ENCODE results near the gene SUGCT.
A peak's percentile ranks its signal among the peaks of the same experiment; 100 is the strongest.

The SUGCT gene

DNA sequence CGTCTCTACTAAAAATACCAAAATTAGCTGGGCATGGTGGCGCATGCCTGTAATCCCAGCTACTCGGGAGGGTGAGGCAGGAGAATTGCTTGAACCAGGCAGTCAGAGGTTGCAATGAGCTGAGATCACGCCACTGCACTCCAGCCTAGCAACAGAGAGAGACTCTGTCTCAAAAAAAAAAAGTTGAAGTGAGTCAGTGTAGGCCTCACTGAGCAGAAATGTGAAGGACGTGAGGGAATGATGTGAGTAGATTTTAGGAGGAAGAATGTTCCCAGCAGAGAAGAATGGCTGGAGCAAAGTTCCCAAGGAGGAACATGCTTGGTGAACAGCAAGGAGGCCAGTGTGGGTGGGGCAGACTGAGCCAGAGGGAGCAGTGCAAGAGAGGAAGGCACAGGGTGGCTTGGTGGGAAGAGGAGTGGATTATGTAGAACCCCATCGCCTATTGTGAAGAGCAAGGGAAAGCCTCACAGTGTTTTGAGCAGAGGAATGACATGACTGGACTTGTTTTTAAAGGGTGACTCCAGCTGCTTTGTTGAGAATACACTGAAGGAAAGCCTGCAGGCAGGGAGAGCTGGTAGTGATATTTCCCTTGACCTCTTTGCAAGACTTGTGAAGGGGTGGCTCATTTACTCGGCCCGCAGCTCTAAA, 708.7 kb downstream of the SUGCT start:
- Histone ChIP-seq H4K20me1 (no peaks in the 10 kb centered on the region), H3K4me2 (no peak overlapping the region)

DNA sequence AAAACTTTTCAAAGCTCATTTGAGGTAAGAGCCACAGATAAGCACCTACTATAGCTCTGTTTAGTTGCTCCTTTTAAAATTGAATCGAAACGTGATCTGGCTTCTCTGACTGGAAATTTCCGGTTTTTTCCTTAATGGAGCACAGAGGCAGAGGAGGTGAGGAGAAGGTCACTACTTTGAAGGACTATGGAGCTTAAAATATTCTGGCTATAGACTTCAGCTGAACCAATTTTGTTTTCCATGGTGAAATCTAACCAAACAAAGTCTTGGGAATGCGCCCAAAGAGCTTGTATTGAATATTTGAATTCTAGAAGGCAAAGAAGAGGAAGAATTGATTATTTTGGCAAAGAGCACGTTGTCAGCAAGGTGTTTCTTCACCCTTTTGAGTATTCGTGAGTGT, 711.1 kb downstream of the SUGCT start:
- no peaks in the 10 kb centered on the region for H3K27me3 ChIP-seq
- H3K9ac ChIP-seq = no peak overlapping the region
- TF ChIP-seq Cebpa-rat (IDR thresholded peaks at IDR 0.05) = no peak
- H3K4me1 ChIP-seq = no peaks in the 10 kb centered on the region
- H3K27ac ChIP-seq = no peak overlapping the region
- peaks cover 0 to 16% (median 0%) of the 10 kb centered on the region in 11 experiments; a peak in 4 of 22 replicates for H3K9me3 ChIP-seq (replicated peaks in 1 of 11)
- H4K20me1 ChIP-seq = no peaks in the 10 kb centered on the region
- no peak overlapping the region for H3K4me3 ChIP-seq
- no peak overlapping the region for H3K4me2 ChIP-seq
- no peaks in the 10 kb centered on the region for H3K36me3 ChIP-seq

More for the DNA sequence above, 708.7 kb downstream of the SUGCT start:
- Histone ChIP-seq H3K27ac (no peak overlapping the region; a peak in 1 of 22 replicates), H3K27me3 (no peaks in the 10 kb centered on the region), H3K9me3 (replicated peaks in 1 of 11) (peaks cover 9 to 29% (median 15%) of the 10 kb centered on the region in 11 experiments), H3K9ac (no peak overlapping the region), H3K4me1 (peaks cover 0 to 4% (median 0%) of the 10 kb centered on the region in 10 experiments; a peak in 1 of 20 replicates), H3K36me3 (no peaks in the 10 kb centered on the region), H3K4me3 (no peak overlapping the region)
- no peak for TF ChIP-seq Cebpa-rat (IDR thresholded peaks at IDR 0.05)

DNA sequence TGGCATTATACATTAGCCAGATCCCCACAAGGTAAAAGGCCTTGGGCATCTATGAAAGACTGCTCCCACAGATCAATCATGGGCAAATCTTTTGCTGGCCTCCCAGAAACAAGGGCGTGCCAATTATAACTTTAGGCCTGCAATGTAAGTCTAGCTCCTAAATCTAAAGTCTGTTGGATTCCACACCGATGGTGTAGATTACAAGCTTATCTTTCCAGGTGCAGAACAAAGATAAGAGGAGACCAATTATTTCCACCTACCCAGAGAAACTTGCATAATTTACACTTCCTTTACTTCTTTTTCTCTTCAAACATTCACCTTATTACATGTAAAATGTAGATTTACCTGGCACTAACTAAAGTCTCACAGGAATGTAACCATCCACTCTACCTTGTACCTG, 713.1 kb downstream of the SUGCT start:
- H3K36me3 ChIP-seq = no peaks in the 10 kb centered on the region
- H3K9ac ChIP-seq = no peak overlapping the region
- no peak overlapping the region for H3K27ac ChIP-seq
- TF ChIP-seq Cebpa-rat (IDR thresholded peaks at IDR 0.05) = no peak
- no peaks in the 10 kb centered on the region for H3K27me3 ChIP-seq
- H3K4me1 ChIP-seq = no peaks in the 10 kb centered on the region
- H3K9me3 ChIP-seq (replicated peaks in 1 of 11) = peaks cover 0 to 16% (median 0%) of the 10 kb centered on the region in 11 experiments; a peak in 3 of 22 replicates
- H3K4me2 ChIP-seq = no peak overlapping the region
- H4K20me1 ChIP-seq = no peaks in the 10 kb centered on the region
- H3K4me3 ChIP-seq = no peak overlapping the region

DNA sequence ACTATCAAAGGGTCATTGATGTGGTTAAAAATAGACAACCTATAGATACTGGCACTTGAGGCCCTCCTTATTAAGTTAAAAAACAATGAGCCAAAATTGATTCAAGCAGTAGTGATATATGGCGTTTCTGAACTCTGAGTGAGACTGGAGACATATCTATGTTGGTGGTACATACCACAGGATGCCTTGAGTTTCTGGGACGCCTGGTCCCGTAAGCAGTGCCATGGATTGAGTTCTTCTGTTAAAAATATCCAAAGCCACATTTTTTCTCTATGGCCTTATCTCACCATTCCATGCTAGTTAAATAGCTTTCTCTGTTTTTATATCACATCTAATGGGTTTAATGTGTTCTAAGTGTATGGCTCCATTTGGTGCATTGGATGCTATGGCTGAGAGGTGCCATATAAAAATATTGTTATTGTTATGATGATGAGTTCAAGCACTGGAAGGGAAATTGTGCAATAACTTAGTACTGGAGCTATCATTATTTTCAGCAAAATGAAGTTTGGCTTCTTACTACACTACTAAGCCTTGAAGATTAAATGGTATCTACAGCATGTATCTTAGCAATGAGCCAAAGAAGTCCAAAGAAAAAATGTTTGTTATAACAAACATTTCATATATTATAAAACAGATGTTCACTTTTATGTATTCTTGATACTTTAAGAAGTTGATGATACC, 713.9 kb downstream of the SUGCT start:
- Histone ChIP-seq H3K9ac (no peak overlapping the region), H3K4me1 (no peaks in the 10 kb centered on the region)
- 0 out of 22 replicates have a peak, but pooled peaks of 1 of the 11 experiments have one; percentile 30 for TF ChIP-seq Cebpa-rat (IDR thresholded peaks at IDR 0.05)

DNA sequence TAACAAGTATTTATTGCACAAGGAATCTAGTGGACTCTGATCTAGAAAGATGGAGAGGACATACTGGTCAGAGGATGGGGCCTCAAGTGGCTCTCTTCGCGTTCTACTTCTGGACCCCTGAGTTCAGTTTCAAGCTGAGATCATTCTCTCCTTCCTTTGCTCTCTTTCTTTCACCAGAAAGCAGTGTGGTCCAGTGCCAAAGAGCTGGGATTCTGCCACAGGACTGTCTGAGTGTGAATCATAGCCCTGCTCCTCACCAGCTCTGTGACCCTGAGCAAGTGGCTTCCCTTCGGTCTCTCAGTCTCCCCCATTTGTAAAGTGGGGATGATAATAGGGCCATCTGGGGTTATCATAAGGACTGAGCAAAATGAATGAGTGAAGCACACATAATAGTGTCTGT, 715.2 kb downstream of the SUGCT start:
- Histone ChIP-seq H3K27me3 (no peaks in the 10 kb centered on the region), H3K4me2 (no peak overlapping the region), H3K4me1 (no peaks in the 10 kb centered on the region), H3K9ac (no peak overlapping the region), H4K20me1 (no peaks in the 10 kb centered on the region), H3K27ac (no peak overlapping the region), H3K9me3 (replicated peaks in 1 of 11) (no peaks in the 10 kb centered on the region), H3K36me3 (no peaks in the 10 kb centered on the region), H3K4me3 (no peak overlapping the region)
- TF ChIP-seq Cebpa-rat (IDR thresholded peaks at IDR 0.05) = no peak

More for the DNA sequence above, 713.9 kb downstream of the SUGCT start:
- H3K4me2 ChIP-seq = no peak overlapping the region
- H3K27me3 ChIP-seq = no peaks in the 10 kb centered on the region
- H3K4me3 ChIP-seq = no peak overlapping the region
- H3K27ac ChIP-seq = no peak overlapping the region
- H3K36me3 ChIP-seq = no peaks in the 10 kb centered on the region
- H4K20me1 ChIP-seq = no peaks in the 10 kb centered on the region
- H3K9me3 ChIP-seq (replicated peaks in 1 of 11) = peaks cover 0 to 11% (median 0%) of the 10 kb centered on the region in 11 experiments; a peak in 3 of 22 replicates

DNA sequence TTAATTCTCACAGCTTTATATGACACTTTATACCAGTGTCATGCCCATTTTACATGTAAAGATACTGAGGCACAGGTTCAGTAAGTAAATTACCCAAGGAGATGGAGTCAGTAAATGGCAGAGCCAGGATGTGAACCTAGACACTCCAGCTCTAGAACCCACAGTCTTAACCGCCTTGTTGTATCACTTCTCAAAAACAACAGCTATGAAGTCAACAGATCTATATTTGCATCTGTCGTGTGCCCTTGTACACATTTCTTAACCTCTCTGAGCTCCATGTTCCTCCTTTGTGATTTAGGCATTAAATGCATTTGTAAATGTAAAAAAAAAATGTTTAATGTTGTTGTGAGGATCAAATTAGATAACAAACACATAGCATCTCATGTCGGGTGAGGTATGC, 716.2 kb downstream of the SUGCT start:
- Histone ChIP-seq H3K27me3 (no peaks in the 10 kb centered on the region), H3K9ac (no peak overlapping the region), H3K4me1 (no peaks in the 10 kb centered on the region), H3K27ac (no peak overlapping the region), H3K4me2 (no peak overlapping the region), H3K4me3 (no peak overlapping the region), H4K20me1 (no peaks in the 10 kb centered on the region), H3K9me3 (replicated peaks in 1 of 11) (no peaks in the 10 kb centered on the region), H3K36me3 (no peaks in the 10 kb centered on the region)
- no peak for TF ChIP-seq Cebpa-rat (IDR thresholded peaks at IDR 0.05)

DNA sequence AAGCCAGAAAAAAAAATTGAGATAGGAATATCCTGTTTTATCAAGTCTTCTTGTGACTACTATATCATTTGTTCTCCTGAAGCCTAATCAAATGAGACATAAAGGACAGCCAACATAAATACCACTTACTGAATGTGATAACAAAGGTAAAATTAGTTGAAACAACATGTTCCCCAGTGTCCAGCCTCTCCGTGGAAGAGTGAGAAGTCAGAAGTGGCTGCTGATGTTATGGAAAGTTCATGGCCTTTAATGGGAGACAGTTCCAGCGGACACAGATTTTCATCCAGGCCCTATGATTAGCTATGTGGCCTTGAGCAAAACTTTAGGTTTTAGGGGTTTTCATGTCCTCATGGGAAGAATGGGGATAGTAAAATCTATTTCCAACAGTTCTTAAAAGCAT, 724.3 kb downstream of the SUGCT start:
- no peak for TF ChIP-seq Cebpa-rat (IDR thresholded peaks at IDR 0.05)
- H3K4me1 ChIP-seq = no peaks in the 10 kb centered on the region

DNA sequence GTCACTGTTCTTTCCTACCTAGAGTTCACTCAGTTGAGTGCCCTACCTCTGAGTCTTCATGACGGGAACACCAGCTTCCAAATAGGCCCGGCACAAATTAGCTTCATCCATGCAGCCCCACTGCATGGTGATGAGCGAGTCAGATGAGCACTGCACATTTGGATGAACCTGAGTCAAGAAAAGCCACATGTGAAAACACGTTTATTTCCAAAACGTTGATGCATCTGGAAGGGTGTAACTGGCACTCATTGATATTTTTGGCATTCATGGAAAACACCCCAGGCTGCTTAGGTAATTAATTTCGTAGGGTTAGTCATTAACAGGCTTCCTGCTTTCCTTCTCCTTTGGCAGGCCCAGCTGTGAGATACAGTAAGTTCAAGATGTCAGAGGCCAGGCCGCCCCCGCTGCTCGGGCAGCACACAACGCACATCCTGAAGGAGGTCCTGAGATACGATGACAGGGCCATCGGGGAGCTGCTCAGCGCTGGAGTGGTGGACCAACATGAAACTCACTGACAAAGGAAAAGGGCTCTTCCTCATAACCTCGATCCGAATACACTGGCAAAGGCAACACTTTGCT, 725.2 kb downstream of the SUGCT start:
- no peak for TF ChIP-seq Cebpa-rat (IDR thresholded peaks at IDR 0.05)

More for the DNA sequence above, 724.3 kb downstream of the SUGCT start:
- Histone ChIP-seq H3K4me3 (no peak overlapping the region), H3K27me3 (no peaks in the 10 kb centered on the region), H3K36me3 (no peaks in the 10 kb centered on the region), H3K9me3 (replicated peaks in 1 of 11) (no peaks in the 10 kb centered on the region), H3K27ac (no peak overlapping the region), H3K9ac (no peak overlapping the region), H4K20me1 (no peaks in the 10 kb centered on the region), H3K4me2 (no peak overlapping the region)

DNA sequence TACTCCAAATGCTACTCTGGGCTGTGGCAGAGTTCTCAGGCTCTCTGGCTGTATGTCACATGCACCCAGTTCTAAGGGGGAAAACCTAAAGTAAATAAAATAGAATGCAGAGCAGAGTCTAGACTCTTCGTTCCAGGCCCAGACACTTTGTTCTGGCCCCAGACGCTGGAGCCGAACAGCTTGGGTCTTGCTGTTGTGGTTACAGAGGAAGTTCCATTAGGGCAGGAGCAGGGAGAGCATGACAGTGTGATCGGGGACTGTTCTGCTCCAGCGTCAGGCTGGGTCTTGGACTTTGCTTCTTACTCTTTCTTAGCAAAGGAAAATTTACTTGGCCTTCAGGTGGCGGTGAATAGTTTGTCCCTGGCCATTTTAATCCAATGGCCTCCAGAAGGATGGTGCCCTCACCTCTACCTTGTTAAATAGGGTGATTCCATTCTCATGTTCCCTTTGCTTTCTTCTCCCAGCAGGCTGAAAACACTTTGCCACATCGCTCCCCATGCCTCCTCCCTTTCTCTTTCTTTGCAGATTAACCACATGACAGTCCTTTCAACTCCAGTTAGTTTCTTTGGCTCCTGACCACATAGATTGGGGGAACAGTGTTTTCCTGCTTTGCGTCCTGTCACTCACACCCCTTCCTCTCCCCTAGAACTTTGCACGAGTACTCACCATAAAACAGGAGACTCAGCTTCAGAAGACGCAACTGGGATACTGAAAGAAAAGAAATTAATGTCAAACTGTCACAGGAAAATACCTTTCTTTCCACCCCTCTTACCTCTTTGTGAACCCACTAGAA, 730.8 kb downstream of the SUGCT start:
- Histone ChIP-seq H3K27ac (no peak overlapping the region), H3K4me2 (no peak overlapping the region), H4K20me1 (no peaks in the 10 kb centered on the region), H3K9me3 (replicated peaks in 1 of 11) (peaks cover 0 to 13% (median 11%) of the 10 kb centered on the region in 11 experiments; a peak in 13 of 22 replicates), H3K4me1 (no peaks in the 10 kb centered on the region), H3K4me3 (no peak overlapping the region), H3K36me3 (no peaks in the 10 kb centered on the region), H3K27me3 (no peaks in the 10 kb centered on the region), H3K9ac (no peak overlapping the region)
- no peak for TF ChIP-seq Cebpa-rat (IDR thresholded peaks at IDR 0.05)

More for the DNA sequence above, 725.2 kb downstream of the SUGCT start:
- Histone ChIP-seq H3K27ac (no peak overlapping the region), H3K4me1 (no peaks in the 10 kb centered on the region), H3K36me3 (no peaks in the 10 kb centered on the region), H3K27me3 (no peaks in the 10 kb centered on the region), H3K9ac (no peak overlapping the region), H3K4me2 (no peak overlapping the region), H3K9me3 (replicated peaks in 1 of 11) (no peaks in the 10 kb centered on the region), H3K4me3 (no peak overlapping the region), H4K20me1 (no peaks in the 10 kb centered on the region)
